ENCODE data around the gene LRRC49.

Gene LRRC49

GRCh38 chr15:71084264-71084663 lies 191.6 kb downstream of the LRRC49 start:
- H3K4me1 ChIP-seq (ENCODE audit: control insufficient read depth, insufficient read depth, low read length), result no peaks in the 10 kb centered on the region
- H3K27me3 ChIP-seq (ENCODE audit: control insufficient read depth, insufficient read depth, low read length, poor library complexity, severe bottlenecking), result peaks cover 10% of the 10 kb centered on the region
- H3K36me3 ChIP-seq (ENCODE audit: control insufficient read depth, insufficient read depth, low read length), result no peaks in the 10 kb centered on the region
- H3K27ac ChIP-seq (ENCODE audit: insufficient read depth, low read depth, low read length, poor library complexity, severe bottlenecking), result no peak overlapping the region
- H3K4me3 ChIP-seq (ENCODE audit: insufficient read depth, low read depth, low read length), result no peak overlapping the region
- H3K9me3 ChIP-seq (ENCODE audit: control insufficient read depth, low read length), result no peaks in the 10 kb centered on the region
- 89 to 95% methylated on average over 2 of the region's 2 CpGs for WGBS, 2 experiments

- H3K27ac ChIP-seq (ENCODE audit: insufficient read depth, low read depth, low read length, poor library complexity, severe bottlenecking), result no peak overlapping the region
- no peaks in the 10 kb centered on the region for H3K36me3 ChIP-seq (ENCODE audit: control insufficient read depth, insufficient read depth, low read length)
- H3K4me1 ChIP-seq (ENCODE audit: control insufficient read depth, insufficient read depth, low read length), result no peaks in the 10 kb centered on the region
- 10 to 12% methylated on average over 3 of the region's 3 CpGs for WGBS, 2 experiments
- H3K4me3 ChIP-seq (ENCODE audit: insufficient read depth, low read depth, low read length), result no peak overlapping the region
- H3K9me3 ChIP-seq (ENCODE audit: control insufficient read depth, low read length), result no peaks in the 10 kb centered on the region
- peaks cover 10% of the 10 kb centered on the region for H3K27me3 ChIP-seq (ENCODE audit: control insufficient read depth, insufficient read depth, low read length, poor library complexity, severe bottlenecking)
These were observed 193.2 kb downstream of the LRRC49 start for GRCh38 chr15:71085809-71086208.

- Histone ChIP-seq H3K27ac (ENCODE audit: insufficient read depth, low read depth, low read length, poor library complexity, severe bottlenecking) (no peak overlapping the region), H3K36me3 (ENCODE audit: control insufficient read depth, insufficient read depth, low read length) (no peaks in the 10 kb centered on the region), H3K4me3 (ENCODE audit: insufficient read depth, low read depth, low read length) (no peak overlapping the region), H3K27me3 (ENCODE audit: control insufficient read depth, insufficient read depth, low read length, poor library complexity, severe bottlenecking) (peaks cover 10% of the 10 kb centered on the region), H3K9me3 (ENCODE audit: control insufficient read depth, low read length) (no peaks in the 10 kb centered on the region), H3K4me1 (ENCODE audit: control insufficient read depth, insufficient read depth, low read length) (no peaks in the 10 kb centered on the region)
These were observed 195.5 kb downstream of the LRRC49 start for GRCh38 chr15:71088155-71088554.

GRCh38 chr15:71088683-71089082 lies 196.1 kb downstream of the LRRC49 start:
- Histone ChIP-seq H3K9me3 (ENCODE audit: control insufficient read depth, low read length) (no peaks in the 10 kb centered on the region), H3K36me3 (ENCODE audit: control insufficient read depth, insufficient read depth, low read length) (no peaks in the 10 kb centered on the region), H3K27me3 (ENCODE audit: control insufficient read depth, insufficient read depth, low read length, poor library complexity, severe bottlenecking) (peaks cover 6% of the 10 kb centered on the region), H3K4me1 (ENCODE audit: control insufficient read depth, insufficient read depth, low read length) (no peaks in the 10 kb centered on the region), H3K4me3 (ENCODE audit: insufficient read depth, low read depth, low read length) (no peak overlapping the region), H3K27ac (ENCODE audit: insufficient read depth, low read depth, low read length, poor library complexity, severe bottlenecking) (no peak overlapping the region)
- 100% methylated on average over 1 of the region's 1 CpG for WGBS, 2 experiments

- Histone ChIP-seq H3K27ac (ENCODE audit: insufficient read depth, low read depth, low read length, poor library complexity, severe bottlenecking) (no peak overlapping the region), H3K36me3 (ENCODE audit: control insufficient read depth, insufficient read depth, low read length) (no peaks in the 10 kb centered on the region), H3K4me3 (ENCODE audit: insufficient read depth, low read depth, low read length) (no peak overlapping the region), H3K27me3 (ENCODE audit: control insufficient read depth, insufficient read depth, low read length, poor library complexity, severe bottlenecking) (peaks cover 3% of the 10 kb centered on the region), H3K4me1 (ENCODE audit: control insufficient read depth, insufficient read depth, low read length) (no peaks in the 10 kb centered on the region), H3K9me3 (ENCODE audit: control insufficient read depth, low read length) (no peaks in the 10 kb centered on the region)
- 85 to 91% methylated on average over 1 of the region's 1 CpG for WGBS, 2 experiments
These were observed 197.2 kb downstream of the LRRC49 start for GRCh38 chr15:71089801-71090200.

GRCh38 chr15:71091601-71092000 lies 199.0 kb downstream of the LRRC49 start:
- peaks cover 3% of the 10 kb centered on the region for H3K27me3 ChIP-seq (ENCODE audit: control insufficient read depth, insufficient read depth, low read length, poor library complexity, severe bottlenecking)
- WGBS, 2 experiments, result 93 to 100% methylated on average over 1 of the region's 1 CpG
- H3K9me3 ChIP-seq (ENCODE audit: control insufficient read depth, low read length), result no peaks in the 10 kb centered on the region
- H3K4me3 ChIP-seq (ENCODE audit: insufficient read depth, low read depth, low read length), result no peak overlapping the region
- no peaks in the 10 kb centered on the region for H3K36me3 ChIP-seq (ENCODE audit: control insufficient read depth, insufficient read depth, low read length)
- no peaks in the 10 kb centered on the region for H3K4me1 ChIP-seq (ENCODE audit: control insufficient read depth, insufficient read depth, low read length)
- no peak overlapping the region for H3K27ac ChIP-seq (ENCODE audit: insufficient read depth, low read depth, low read length, poor library complexity, severe bottlenecking)

- 90 to 94% methylated on average over 7 of the region's 7 CpGs for WGBS, 2 experiments
- Histone ChIP-seq H3K27me3 (ENCODE audit: control insufficient read depth, insufficient read depth, low read length, poor library complexity, severe bottlenecking) (peaks cover 3% of the 10 kb centered on the region), H3K4me3 (ENCODE audit: insufficient read depth, low read depth, low read length) (no peak overlapping the region)
These were observed 199.5 kb downstream of the LRRC49 start for GRCh38 chr15:71092056-71092600.

GRCh38 chr15:71093054-71094024 lies 200.7 kb downstream of the LRRC49 start:
- H3K27ac ChIP-seq (ENCODE audit: insufficient read depth, low read depth, low read length, poor library complexity, severe bottlenecking), result no peak overlapping the region
- no peaks in the 10 kb centered on the region for H3K4me1 ChIP-seq (ENCODE audit: control insufficient read depth, insufficient read depth, low read length)
- H3K36me3 ChIP-seq (ENCODE audit: control insufficient read depth, insufficient read depth, low read length), result no peaks in the 10 kb centered on the region
- H3K9me3 ChIP-seq (ENCODE audit: control insufficient read depth, low read length), result no peaks in the 10 kb centered on the region
- H3K27me3 ChIP-seq (ENCODE audit: control insufficient read depth, insufficient read depth, low read length, poor library complexity, severe bottlenecking), result no peaks in the 10 kb centered on the region
- H3K4me3 ChIP-seq (ENCODE audit: insufficient read depth, low read depth, low read length), result no peak overlapping the region
- 92 to 95% methylated on average over 11 of the region's 11 CpGs for WGBS, 2 experiments

More at GRCh38 chr15:71092056-71092600, 199.5 kb downstream of the LRRC49 start:
- Histone ChIP-seq H3K9me3 (ENCODE audit: control insufficient read depth, low read length) (no peaks in the 10 kb centered on the region), H3K4me1 (ENCODE audit: control insufficient read depth, insufficient read depth, low read length) (no peaks in the 10 kb centered on the region), H3K27ac (ENCODE audit: insufficient read depth, low read depth, low read length, poor library complexity, severe bottlenecking) (no peak overlapping the region), H3K36me3 (ENCODE audit: control insufficient read depth, insufficient read depth, low read length) (no peaks in the 10 kb centered on the region)

GRCh38 chr15:71094137-71094536 lies 201.5 kb downstream of the LRRC49 start:
- Histone ChIP-seq H3K27ac (ENCODE audit: insufficient read depth, low read depth, low read length, poor library complexity, severe bottlenecking) (no peak overlapping the region), H3K4me1 (ENCODE audit: control insufficient read depth, insufficient read depth, low read length) (no peaks in the 10 kb centered on the region), H3K4me3 (ENCODE audit: insufficient read depth, low read depth, low read length) (no peak overlapping the region), H3K36me3 (ENCODE audit: control insufficient read depth, insufficient read depth, low read length) (no peaks in the 10 kb centered on the region), H3K27me3 (ENCODE audit: control insufficient read depth, insufficient read depth, low read length, poor library complexity, severe bottlenecking) (no peaks in the 10 kb centered on the region), H3K9me3 (ENCODE audit: control insufficient read depth, low read length) (no peaks in the 10 kb centered on the region)
- WGBS, 2 experiments, result 100% methylated on average over 2 of the region's 2 CpGs; no CpG with 5 or more reads in 1 of the 2 experiments

GRCh38 chr15:71096676-71097075 lies 204.1 kb downstream of the LRRC49 start:
- no peaks in the 10 kb centered on the region for H3K4me1 ChIP-seq (ENCODE audit: control insufficient read depth, insufficient read depth, low read length)
- no peaks in the 10 kb centered on the region for H3K36me3 ChIP-seq (ENCODE audit: control insufficient read depth, insufficient read depth, low read length)
- WGBS, 2 experiments, result 92 to 96% methylated on average over 3 of the region's 3 CpGs
- no peaks in the 10 kb centered on the region for H3K9me3 ChIP-seq (ENCODE audit: control insufficient read depth, low read length)
- no peak overlapping the region for H3K4me3 ChIP-seq (ENCODE audit: insufficient read depth, low read depth, low read length)
- no peak overlapping the region for H3K27ac ChIP-seq (ENCODE audit: insufficient read depth, low read depth, low read length, poor library complexity, severe bottlenecking)
- H3K27me3 ChIP-seq (ENCODE audit: control insufficient read depth, insufficient read depth, low read length, poor library complexity, severe bottlenecking), result no peaks in the 10 kb centered on the region

Measured in ectodermal cell (in vitro differentiated cells).